ENCODE data around the gene ADGRA1.

Gene ADGRA1

GRCh38 chr10:133060022-133060421 is 27.7 kb upstream of the ADGRA1 start:
- TF ChIP-seq CTCF (IDR thresholded peaks at IDR 0.05; ENCODE audit: control insufficient read depth, insufficient read depth, low read depth, low read length, missing control alignments) = no peak
- no peak overlapping the region for H3K4me3 ChIP-seq (ENCODE audit: control insufficient read depth, low read depth, low read length)
- DNase-seq (ENCODE audit: low read depth) = no peak

DNA sequence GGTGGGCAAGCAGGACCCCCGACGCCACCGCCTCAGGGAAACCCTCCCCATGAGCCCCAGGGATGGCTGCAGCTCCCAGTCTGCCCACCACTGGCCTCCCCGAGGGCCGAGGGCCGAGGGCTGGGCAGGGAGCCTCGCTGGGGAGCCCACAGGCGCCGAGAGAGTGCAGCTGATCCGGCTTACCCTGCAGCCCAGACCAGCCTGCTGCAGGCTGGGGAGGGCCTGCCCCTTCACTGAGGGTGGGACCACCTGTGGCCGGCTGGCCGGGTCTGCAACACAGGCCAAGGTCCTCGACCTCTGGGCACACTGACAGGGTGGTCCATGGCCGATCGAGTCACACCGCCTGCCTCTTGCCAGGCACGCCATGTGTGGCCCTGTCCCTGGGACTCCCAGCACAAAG is 27.3 kb upstream of the ADGRA1 start:
- no peak overlapping the region for H3K4me3 ChIP-seq (ENCODE audit: control insufficient read depth, low read depth, low read length)
- TF ChIP-seq CTCF (IDR thresholded peaks at IDR 0.05; ENCODE audit: control insufficient read depth, insufficient read depth, low read depth, low read length, missing control alignments) = no peak
- no peak for DNase-seq (ENCODE audit: low read depth)

- H3K4me3 ChIP-seq (ENCODE audit: control insufficient read depth, low read depth, low read length) = no peak overlapping the region
- no peak for DNase-seq (ENCODE audit: low read depth)
- TF ChIP-seq CTCF (IDR thresholded peaks at IDR 0.05; ENCODE audit: control insufficient read depth, insufficient read depth, low read depth, low read length, missing control alignments) = no peak
Measured at GRCh38 chr10:133060881-133061280, 26.8 kb upstream of the ADGRA1 start.

DNA sequence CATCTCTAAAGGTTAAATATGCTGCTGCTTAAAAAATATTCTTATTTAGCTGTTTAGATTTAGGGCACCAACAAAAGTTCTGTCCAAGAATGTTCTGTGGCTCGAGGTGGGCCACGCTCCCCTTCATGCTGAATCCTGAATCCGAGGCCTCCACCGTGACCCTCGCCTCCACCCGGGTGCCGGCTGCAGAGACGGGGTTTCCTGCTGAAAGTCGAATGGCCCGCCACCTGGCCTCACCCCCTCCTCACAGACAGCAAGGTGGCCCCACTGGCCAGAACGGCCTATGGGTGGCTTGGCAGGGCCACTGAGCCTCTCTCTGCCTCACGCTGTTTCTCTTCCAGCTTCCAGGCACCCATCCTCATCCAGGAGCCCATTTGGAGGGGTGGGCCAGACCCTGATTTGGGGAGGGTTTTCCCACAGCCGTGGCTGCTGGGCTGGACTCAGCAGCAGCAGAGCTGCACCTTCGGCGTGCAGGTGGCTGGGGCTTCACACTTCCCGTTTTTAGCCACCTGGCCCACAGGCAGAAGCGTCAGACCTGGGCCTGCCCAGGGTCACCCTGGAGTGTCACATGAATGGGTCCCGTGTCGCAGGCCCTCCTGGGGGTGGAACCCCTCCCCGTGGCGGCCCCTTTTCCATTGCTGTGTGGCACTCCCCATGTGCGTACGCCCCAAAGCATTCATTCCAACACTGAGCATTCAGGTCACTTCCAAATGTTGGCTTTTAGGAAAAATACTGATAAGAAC is 26.3 kb upstream of the ADGRA1 start:
- H3K4me3 ChIP-seq (ENCODE audit: control insufficient read depth, low read depth, low read length) = no peak overlapping the region
- no peak for TF ChIP-seq CTCF (IDR thresholded peaks at IDR 0.05; ENCODE audit: control insufficient read depth, insufficient read depth, low read depth, low read length, missing control alignments)
- no peak for DNase-seq (ENCODE audit: low read depth)

DNA sequence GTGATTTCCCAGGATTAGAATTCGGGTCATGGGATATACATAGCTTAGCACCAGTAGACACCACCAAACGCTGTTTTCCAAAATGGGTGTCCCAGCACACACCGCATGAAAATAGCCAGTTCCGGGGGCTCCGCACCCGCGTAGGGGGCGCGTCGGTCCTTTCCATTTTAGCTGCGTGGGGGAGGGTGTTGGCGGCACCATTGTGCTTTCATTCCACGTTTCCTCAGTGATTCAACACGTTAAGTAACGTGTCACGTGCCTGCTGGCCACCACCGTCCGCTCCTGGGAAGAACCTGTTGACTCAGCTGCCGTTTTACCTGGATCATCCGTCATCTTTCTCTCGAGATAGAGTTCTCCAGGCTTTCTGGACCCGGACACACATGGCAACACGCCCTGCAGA is 25.6 kb upstream of the ADGRA1 start:
- H3K4me3 ChIP-seq (ENCODE audit: control insufficient read depth, low read depth, low read length) = no peak overlapping the region
- TF ChIP-seq CTCF (IDR thresholded peaks at IDR 0.05; ENCODE audit: control insufficient read depth, insufficient read depth, low read depth, low read length, missing control alignments) = no peak
- no peak for DNase-seq (ENCODE audit: low read depth)

DNA sequence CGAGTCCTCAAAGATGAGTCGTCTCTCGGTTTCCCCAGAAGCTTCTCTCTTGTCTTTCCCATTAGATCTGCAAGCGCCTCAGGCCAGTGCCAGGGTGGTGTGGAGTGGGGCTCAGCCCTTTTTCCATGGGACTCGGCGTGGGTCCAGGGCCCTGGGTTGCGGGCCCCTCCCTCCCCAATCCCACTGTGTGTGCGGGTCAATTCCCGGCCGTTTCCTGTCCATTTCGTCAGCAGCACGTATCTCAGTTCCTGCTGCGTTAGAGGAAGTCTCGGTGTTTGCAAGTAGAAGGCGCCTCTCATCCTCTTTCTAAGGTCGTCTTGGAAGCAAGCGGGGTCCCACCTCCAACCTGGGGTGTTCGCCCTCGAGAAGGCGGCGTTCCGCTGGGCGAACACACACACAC is 25.1 kb upstream of the ADGRA1 start:
- TF ChIP-seq CTCF (IDR thresholded peaks at IDR 0.05; ENCODE audit: control insufficient read depth, insufficient read depth, low read depth, low read length, missing control alignments) = no peak
- H3K4me3 ChIP-seq (ENCODE audit: control insufficient read depth, low read depth, low read length) = no peak overlapping the region
- DNase-seq (ENCODE audit: low read depth) = no peak
